NCI-H2196 (cell line): ENCODE measurements around the gene CHEK1.
"Not testable (repeated sequence)": the region's sequence is repeated elsewhere in the genome, so short reads cannot be mapped to it uniquely, and the experiment has no call there.

Experiments
- DNase-seq: peaks from one replicate; lab custom pipeline; 2025; ENCODE audit not compliant: unreplicated experiment; lab: John Stamatoyannopoulos, UW

CHEK1 gene

DNA sequence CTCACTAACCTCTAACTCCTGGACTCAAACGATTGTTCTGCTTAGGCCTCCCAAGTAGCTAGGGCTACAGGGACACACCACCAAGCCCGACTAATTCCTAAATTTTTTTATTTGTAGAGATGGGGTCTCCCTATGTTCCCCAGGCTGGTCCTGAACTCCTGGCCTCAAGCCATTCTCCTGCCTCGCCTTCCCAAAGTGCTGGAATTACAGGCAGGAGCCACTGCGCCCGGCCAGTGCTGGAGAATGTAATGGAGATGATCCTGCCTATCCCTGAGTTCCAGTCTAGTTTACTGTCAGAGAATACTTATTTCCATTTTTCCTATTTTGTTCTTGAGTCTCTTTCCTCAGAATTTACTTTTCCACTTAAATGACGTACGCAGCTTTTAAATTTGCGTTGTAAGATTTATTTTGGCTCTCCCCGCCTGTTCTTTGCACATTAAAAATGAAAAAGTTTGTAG is at the start of gene CHEK1:
Gene CHEK1 (plus strand): TSS at position 408 of the 458 bp plus-strand sequence. CDS start 1,606 bp downstream, outside the sequence.
- no peak for DNase-seq

DNA sequence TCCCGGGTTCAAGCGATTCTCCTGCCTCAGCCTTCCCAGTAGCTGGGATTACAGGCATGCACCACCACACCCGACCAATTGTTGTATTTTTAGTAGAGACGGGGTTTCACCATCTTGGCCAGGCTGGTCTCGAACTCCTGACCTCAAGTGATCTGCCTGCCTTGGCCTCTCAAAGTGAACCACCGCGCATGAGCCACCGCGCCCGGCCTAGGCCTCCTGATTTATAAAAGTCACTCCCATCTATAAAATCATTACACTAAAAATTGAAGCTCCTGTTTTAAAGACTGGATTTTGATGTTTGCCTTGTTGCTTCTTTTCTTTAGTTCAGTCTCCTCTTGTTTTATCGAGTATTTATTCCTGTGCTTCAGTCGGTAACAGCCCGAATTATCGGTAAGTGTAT is 47.8 kb upstream of the CHEK1 start:
- not testable (repeated sequence) for DNase-seq

DNA sequence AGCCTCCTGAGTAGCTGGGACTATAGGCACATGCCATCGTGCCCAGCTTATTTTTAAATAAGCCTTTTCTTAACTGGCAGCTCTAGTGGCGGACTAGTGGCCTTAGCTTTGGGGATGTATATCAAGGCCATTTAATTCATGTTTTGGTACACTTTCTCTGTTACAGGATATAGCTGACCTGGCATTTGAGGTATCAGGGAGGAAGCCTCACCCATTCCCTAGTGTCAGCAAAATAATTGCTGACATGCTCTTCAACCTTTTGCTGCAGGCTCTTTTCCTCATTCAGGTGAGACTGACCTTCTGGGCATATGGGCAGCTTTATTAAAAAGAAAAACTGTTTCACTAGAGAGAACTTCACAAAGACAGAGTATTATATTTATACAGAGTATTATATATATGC is 46.2 kb upstream of the CHEK1 start:
- no peak for DNase-seq

DNA sequence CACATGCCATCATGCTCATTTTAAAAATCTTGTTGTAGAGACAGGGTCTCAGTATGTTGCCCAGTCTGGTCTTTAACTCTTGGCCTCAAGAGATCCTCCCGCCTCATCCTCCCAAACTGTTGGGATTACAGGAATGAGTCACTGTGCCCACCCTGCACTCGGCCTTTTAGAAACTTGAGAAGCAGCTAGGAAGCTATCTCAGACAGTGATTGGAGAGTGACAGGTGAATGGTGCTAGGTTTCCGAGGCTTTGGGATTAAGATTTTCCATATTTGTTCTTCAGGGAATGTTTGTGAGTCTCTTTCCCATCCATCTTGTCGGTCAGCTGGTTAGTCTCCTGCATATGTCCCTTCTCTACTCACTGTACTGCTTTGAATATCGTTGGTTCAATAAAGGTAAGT is 45.2 kb upstream of the CHEK1 start:
- no peak for DNase-seq

DNA sequence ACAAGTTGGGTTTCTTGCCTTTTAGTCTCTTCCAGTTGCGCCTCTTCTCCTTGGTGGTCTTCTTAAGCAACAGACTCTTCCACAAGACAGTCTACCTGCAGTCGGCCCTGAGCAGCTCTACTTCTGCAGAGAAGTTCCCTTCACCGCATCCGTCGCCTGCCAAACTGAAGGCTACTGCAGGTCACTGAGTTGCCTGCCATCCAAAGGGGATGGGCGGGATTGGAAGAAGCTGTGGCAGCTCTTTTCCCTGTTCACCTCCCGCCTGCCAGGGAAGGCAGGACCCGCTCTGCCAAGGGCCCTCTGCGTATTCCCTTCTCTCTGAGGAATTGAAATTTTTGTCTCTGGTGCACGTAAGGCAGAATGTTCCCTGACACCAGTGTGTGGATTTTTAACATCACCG is 41.5 kb upstream of the CHEK1 start:
- no peak for DNase-seq

DNA sequence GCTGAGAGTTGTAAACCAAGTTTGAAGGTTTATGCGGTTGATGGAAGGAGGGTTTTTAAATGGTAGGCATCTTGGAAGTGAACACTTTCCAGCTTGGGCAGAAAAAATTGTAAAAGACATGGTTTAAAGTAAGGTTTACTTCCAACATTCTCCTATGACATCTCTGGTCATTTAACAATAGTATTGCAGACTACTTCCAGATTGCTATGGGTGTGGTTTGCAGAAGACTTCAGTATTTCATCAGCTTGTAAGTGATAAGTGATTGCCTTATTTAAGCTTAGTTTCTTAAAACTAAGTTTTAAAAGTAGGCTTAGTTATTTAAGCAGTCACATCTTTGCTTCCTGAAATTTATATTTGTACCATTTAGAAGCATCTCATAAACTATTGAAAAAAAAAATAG is 39.5 kb upstream of the CHEK1 start:
- no peak for DNase-seq

DNA sequence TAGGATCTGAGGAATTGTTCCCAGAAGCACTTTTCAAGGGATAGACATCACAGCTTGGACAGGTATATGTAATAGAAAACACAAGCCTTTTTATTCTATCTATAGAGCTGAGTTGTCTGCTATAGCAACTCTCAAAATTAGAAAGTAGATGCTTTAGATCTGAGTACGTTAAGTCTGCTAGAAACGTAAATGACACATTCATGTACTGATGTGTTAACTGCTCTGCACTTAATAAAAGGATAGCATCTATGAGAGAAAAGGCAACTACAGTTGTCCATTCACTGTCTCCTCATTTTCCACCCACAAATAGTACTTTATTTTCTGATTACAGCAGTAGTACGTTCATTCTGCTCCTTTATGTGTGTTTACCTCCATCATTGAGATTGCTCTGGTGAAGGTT is 38.3 kb upstream of the CHEK1 start:
- DNase-seq: no peak

DNA sequence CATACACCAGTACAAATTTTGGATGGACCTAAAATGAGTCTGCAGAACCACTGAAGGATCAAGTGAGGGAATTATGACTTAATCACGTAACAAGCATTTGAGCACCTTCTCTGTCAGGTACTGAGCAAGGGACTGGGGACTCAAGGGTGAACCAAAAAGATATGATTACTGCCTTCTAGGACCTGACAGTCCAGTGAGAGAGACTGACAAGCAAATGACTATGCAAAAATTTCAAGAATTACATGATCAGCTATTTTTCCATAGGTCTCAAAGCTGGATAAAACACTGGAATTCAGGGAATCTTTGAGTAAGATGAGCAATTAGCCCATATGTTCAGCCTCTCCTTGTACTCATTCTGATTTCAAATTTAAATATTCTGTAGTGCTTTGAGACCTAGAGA is 37.5 kb upstream of the CHEK1 start:
- DNase-seq: no peak

DNA sequence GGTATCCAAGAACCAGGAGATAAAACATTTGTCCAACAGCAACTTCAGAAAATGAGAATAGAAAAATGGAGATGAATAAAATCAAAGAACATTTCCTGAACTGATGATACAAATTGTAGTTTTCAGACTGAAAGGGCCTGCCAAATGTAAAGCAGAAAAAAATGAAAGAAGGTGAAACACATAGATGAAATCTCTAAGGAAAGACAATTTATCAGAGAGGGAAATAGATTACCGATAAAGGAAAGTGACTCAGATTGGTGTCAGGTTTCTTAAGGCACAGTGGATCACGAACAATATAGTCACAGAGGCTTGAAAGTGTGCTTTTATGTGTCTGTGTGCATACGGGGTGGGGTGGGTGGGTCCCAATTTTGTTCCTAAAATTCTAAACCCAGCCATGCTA is 36.5 kb upstream of the CHEK1 start:
- DNase-seq: no peak

DNA sequence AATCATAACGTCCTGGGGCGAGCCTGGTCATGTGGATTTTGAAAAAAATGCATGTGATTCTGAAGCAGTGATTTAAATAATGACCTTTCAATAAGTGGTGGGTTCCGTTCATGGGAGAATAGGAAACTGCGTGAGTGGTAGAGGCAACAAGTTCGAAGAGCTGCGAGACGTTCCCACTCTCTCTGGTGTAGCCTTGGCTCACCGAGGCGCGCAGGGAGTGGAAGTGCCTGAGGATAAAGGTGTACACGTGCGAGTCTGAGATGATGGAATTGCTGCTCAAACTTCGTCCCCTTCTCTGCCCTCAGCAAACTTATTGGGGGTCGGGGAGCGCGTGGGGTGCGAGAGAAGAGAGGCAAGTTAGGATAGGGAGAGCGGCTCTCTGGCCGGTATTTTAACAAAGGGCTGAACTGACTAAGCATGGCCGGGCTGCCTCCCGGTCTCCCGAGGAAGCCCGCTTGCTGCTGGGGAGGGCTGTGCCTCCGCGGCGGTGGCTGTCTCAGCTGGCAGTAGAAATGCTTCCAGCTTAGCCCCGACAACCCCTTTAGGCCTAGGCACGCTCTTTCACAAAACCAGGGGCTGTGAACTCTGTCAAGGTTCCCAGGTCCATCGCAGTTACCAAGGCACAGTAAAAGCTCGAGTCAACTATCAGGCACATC is 33.2 kb upstream of the CHEK1 start:
- DNase-seq: no peak

DNA sequence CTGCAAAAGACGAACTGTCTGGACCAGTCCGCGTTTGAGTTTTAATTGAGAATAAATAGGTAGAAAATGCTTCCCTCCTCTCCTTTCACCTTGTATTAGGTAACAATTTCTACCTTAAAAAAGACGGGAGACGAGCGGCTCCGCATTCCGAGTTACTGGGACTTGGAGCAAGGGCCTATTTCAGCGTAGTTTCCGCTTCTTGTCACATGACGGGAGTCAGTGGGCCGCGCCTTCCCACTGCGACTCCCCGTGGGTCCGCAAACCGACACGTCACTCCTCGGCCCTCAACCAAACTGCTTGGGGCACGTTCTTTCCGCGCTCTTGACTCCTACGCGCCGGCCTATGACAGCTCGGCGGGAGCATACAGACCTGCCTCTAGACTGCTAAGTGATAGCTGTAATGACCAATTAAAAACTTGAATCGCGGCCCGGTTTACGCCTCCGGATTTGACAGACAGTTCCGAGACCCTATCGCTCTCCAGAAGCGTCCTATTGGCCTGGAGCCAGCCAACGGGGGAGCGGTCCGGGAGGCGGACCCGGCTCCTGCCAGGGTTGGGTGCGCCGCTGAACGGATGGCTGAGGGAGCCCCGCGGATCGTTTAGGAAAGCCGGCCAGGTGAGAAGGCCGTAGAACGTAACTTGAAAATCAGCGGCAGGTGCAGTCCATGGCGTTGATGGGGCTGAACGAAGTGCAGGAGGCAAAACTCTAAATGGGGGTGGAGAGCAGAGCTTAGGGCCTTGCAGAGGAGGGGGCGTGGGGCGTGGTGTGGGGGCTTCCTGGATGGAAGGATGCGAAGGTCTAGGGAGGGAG is 32.5 kb upstream of the CHEK1 start, which contains the start of gene STT3A:
Gene STT3A (plus strand): TSS at position 548 of the 809 bp plus-strand sequence. CDS start 3,064 bp downstream, outside the sequence.
- peak; percentile 99 for DNase-seq

DNA sequence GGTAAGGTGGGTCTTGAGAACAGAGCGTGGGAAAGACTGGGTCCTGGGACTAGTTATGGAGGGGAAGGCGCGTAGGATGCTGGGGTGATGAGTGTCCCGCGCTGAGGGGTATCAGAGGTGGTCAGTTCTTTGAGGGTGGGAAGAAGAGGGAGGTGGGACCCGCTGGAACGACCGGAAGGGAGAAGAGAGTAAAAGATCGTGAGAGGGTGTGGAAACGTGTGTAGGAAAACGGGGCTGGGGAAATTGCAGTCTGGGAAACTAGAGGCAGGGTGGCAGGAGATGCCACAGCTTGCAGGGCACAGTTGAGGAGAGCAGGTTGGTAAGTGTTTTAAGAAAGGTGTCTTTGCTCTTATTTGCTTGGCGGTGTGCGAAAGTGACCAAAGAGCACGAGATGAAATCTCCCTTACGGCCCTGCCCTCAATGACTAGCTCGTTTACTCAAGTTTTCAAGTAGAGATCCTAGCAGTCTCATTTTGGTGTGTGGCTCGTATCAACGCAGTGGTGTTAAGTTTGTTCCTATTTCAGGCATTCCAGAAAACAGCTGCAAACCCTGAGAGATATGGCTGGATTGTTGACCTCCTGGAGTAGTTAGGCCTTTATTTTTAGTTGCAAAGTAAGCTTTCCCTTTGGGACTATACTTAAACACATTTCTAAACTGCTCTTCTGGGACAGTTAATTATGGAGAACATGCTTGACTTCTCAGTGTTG is 31.7 kb upstream of the CHEK1 start:
- no peak for DNase-seq

DNA sequence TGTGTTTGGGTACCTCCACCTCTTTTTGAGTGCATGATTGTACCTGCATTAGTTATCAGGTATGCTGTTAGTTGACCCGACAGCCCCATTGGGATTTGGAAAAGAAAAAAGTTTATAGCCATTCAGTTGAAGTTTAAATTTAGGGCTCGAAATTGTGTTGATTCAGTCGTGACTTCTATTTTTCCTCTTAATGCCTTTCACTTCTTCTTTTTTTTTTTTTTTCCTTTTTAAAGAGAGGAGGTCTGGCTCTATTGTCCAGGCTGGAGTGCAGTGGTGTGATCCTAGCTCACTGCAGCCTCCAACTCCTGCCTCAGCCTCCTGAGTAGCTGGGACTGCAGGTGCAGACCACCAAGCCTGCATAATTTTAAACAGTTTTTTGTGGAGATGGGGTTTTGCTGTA is 30.0 kb upstream of the CHEK1 start:
- DNase-seq: no peak

DNA sequence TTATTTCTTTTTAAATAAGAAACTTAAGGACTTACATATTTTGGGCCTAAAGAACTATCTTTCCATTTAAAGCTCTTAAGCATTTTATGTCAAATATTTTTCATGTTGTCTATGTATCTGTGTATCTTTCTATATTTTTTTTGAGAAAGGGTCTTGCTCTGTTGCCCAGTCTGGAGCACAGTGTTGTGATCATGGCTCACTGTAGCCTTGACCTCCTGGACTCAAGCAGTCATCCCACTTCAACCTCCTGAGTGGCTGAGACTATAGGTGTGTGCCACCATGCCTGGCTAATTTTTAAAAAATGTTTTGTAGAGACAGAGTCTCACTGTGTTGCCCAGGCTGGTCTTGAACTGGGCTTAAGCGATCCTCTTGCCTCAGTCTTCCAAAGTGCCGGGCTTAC is 24.3 kb upstream of the CHEK1 start:
- no peak for DNase-seq

DNA sequence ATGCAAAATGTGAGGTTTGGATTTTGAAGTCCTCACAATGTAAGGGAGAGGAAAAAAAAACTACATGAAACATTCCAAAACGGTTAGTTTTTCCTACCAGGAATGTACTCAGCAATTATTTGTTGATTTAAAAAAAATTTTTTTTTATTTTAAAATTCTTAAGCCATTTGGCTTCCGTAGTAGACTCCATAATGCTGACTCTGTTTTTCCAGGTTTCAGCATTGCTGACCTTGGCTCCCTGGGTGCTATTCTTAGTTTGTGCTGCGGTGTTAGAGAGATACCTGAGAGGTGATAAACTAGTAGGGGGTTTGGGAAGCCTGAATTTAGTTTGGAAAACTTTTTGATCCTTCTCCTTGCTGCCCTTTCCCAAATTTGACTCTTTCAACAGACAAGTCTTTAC is 21.8 kb upstream of the CHEK1 start:
- DNase-seq: no peak

DNA sequence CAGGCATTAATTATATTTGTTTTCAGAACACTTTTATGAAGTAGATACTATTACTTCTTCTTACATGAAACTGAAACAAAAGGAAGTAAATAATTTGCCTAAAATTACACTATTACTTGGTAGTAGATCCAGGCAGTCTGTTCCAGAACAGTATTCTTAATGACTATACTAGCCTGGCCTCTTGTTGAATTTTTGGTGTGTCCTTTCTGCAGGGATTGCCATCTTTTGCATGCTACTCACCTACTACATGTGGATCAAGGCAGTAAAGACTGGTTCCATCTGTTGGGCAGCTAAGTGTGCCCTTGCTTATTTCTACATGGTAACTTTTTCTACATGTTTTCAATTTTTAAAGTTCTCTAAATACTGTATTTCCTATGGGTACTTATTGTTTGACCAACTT is 19.5 kb upstream of the CHEK1 start:
- DNase-seq: no peak

DNA sequence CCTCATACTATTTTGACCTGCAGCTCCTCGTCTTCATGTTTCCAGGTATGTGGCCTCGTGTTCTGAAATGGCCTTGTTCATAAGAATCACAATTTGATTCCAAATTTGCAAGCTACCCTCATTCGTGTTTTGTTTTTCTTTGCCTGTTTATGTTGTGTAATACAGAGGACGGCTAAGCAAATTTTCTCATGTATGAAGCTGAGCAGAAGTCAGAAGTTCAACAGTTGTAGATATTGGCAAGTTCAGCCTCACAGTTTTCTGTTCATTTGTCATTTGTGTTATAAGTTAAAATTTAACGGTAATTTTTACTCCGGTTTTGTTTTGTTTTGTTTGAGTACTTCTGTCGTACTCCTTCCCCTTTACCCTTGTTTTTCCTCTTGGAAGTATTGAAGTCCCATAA is 15.4 kb upstream of the CHEK1 start:
- DNase-seq: no peak

DNA sequence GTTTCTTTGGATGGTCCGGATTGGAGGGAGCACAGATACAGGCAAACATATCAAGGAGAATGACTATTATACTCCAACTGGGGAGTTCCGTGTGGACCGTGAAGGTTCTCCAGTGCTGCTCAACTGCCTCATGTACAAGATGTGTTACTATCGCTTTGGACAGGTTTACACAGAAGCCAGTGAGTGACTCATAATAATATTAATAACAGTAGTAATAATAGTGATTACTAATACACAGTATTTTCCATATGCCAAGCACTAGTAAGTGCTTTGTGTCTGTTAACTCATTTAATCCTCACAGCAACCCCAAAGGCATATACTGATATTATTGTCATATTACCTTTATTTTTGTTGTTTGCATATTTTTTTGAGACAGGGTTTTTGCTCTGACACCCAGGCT is 6.6 kb upstream of the CHEK1 start:
- DNase-seq: no peak

DNA sequence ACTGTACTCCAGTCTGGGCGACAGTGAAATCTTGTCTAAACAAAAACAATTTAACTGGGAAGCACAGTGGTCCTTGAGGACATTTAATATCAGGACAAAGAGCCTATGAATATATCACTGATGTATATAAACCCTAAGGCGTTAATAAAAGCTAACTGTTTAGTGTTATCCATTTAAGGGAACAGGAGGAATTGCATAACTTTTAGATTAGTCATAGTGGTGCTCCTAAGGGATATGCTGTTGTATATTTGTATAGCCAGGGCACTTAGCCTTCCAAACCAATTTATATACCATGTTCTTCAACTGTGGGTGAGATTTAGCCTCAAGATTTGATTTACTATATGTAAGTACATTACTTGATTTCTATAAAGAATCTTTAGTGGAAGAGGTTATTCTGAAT is 3.0 kb upstream of the CHEK1 start:
- no peak for DNase-seq

DNA sequence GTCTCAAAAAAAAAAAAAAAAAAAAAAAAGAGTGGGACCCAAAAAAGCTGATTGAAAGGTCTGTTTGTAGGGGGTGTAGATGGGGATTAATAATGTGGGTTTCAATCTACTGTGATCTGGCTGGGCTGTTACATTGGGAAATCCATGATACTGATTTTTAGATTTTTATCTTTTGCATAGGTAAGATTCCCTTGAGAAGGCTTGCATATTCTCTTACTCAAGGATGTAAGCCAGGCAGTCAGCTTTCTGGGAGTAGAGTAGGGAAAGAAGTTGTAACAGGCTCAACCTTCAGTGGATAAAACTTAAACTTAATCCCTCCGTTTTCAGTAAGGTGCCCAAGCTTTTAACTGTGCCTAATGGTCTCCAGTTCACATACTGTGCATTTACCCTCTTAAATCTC is 1.9 kb upstream of the CHEK1 start:
- DNase-seq: no peak

DNA sequence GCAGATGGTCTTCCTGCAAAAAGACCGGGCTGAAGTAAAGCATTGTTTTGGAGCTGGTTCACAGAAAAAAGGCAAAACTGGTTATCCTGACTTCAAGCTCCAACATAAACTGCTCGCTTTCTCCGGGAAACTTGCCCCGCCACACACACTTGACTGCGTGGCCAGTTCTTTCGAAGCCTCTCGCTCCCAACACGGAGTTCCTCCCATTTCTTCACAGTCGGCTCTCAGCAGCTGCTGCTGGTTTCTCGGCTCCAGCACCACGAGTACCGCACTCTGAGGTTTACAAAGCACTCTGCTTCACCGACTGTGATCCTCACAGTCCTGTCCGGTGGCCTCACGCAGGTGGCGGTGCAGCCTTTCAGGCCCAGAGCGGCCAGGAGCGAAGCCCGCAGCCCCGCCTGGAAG is 264 bp downstream of the CHEK1 start:
- no peak for DNase-seq
